Loucy (cell line): ENCODE data around the gene TMEFF1.

ENCODE experiments used
- H2AFZ ChIP-seq: fragments of 200-600 bp; sonication (generic); 2 replicates; pipeline ENCODE4 v1.6.0; 2016; ENCODE audit warnings: antibody characterized with exemption, mild to moderate bottlenecking, low read length, moderate library complexity
- H3F3A ChIP-seq: fragments of 200-600 bp; 2 replicates; pipeline ENCODE4 v1.6.0; 2016; ENCODE audit warnings: antibody characterized with exemption, low read depth, mild to moderate bottlenecking
- H3K27me3 ChIP-seq: fragments of 200-600 bp; sonication (generic); 2 replicates; pipeline ENCODE4 v1.6.1; 2014; ENCODE audit warnings: low read length, mild to moderate bottlenecking; ENCODE audit not compliant: insufficient read depth, poor library complexity, severe bottlenecking
- H3K36me3 ChIP-seq: fragments of 200-600 bp; sonication (generic); 2 replicates; pipeline ENCODE4 v1.6.1; 2016; ENCODE audit warnings: low read length; ENCODE audit not compliant: insufficient read depth
- H3K4me1 ChIP-seq: fragments of 200-600 bp; sonication (generic); 2 replicates; pipeline ENCODE4 v1.5.1; 2014; ENCODE audit warnings: low read length, mild to moderate bottlenecking; ENCODE audit not compliant: insufficient read depth, poor library complexity, severe bottlenecking
- H3K4me2 ChIP-seq: fragments of 200-600 bp; sonication (generic); 2 replicates; pipeline ENCODE4 v1.6.0; 2014; ENCODE audit warnings: antibody characterized with exemption, low read length, low read depth, mild to moderate bottlenecking; ENCODE audit not compliant: poor library complexity, severe bottlenecking
- H3K4me3 ChIP-seq: fragments of 200-600 bp; sonication (generic); 2 replicates; pipeline ENCODE4 v1.5.1; 2014; ENCODE audit warnings: low read length, mild to moderate bottlenecking, mixed read lengths; ENCODE audit not compliant: poor library complexity, severe bottlenecking
- H3K79me2 ChIP-seq: fragments of 200-600 bp; sonication (generic); 2 replicates; pipeline ENCODE4 v1.6.1; 2014; ENCODE audit warnings: low read length; ENCODE audit not compliant: insufficient read depth
- H3K9ac ChIP-seq: fragments of 200-600 bp; sonication (generic); 2 replicates; pipeline ENCODE4 v1.6.0; 2014; ENCODE audit warnings: mild to moderate bottlenecking, low read depth, low read length, moderate library complexity; ENCODE audit not compliant: poor library complexity, severe bottlenecking
- H3K9me2 ChIP-seq: fragments of 200-600 bp; sonication (generic); replicated peaks from 2 replicates; pipeline ENCODE4 v1.6.1; 2016; ENCODE audit warnings: low read depth, low read length, mixed read lengths
- H3K9me3 ChIP-seq: fragments of 200-600 bp; sonication (generic); 2 replicates; pipeline ENCODE4 v1.6.1; 2014; ENCODE audit warnings: mild to moderate bottlenecking, antibody characterized with exemption, low read length, low read depth; ENCODE audit not compliant: insufficient read depth
- H4K20me1 ChIP-seq: fragments of 200-600 bp; sonication (generic); 2 replicates; pipeline ENCODE4 v1.6.0; 2014; ENCODE audit warnings: antibody characterized with exemption, low read length, mild to moderate bottlenecking; ENCODE audit not compliant: insufficient read depth, poor library complexity, severe bottlenecking
- EZH2phosphoT487 ChIP-seq: fragments of 200-600 bp; IDR thresholded peaks from 2 replicates; pipeline ENCODE4 v1.6.1; 2018; ENCODE audit warnings: antibody characterized with exemption, mild to moderate bottlenecking, moderate library complexity, borderline replicate concordance
- TF ChIP-seq, protein P1 (sequence below): fragments of 200-600 bp; sonication (generic); conservative IDR thresholded peaks from 2 replicates; pipeline ENCODE4 v1.5.1; 2014; ENCODE audit warnings: mild to moderate bottlenecking, antibody characterized with exemption, low read length

TMEFF1 gene

DNA sequence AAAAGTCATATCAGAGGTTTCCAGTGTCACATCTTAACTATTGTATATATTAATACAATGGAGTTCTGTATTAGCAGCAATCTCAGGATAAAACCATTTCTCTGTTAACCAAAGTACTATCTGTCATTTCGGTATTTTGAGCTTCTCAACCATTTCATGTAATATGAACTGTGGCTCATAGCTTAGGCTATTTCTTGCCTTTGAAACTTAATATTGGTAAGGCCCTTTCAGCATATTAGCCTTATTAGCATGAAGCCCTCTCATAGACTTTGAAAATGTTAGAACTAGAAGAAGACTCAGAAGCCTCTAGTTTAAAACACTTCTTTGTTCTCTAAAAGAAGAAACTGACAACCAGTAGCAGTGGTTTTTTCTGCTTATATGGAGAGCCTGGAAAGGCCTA, 105.7 kb downstream of the TMEFF1 start:
- no peak overlapping the region for H3K9ac ChIP-seq
- peaks cover 6% of the 10 kb centered on the region; the same call in 1 of the 2 replicates for H3K36me3 ChIP-seq
- no peaks in the 10 kb centered on the region for H3K4me1 ChIP-seq
- H2AFZ ChIP-seq = no peak overlapping the region
- H3K9me3 ChIP-seq = no peaks in the 10 kb centered on the region
- H4K20me1 ChIP-seq = no peaks in the 10 kb centered on the region
- H3K27me3 ChIP-seq = no peaks in the 10 kb centered on the region
- no peaks in the 10 kb centered on the region for H3F3A ChIP-seq
- TF ChIP-seq, protein P1, sequence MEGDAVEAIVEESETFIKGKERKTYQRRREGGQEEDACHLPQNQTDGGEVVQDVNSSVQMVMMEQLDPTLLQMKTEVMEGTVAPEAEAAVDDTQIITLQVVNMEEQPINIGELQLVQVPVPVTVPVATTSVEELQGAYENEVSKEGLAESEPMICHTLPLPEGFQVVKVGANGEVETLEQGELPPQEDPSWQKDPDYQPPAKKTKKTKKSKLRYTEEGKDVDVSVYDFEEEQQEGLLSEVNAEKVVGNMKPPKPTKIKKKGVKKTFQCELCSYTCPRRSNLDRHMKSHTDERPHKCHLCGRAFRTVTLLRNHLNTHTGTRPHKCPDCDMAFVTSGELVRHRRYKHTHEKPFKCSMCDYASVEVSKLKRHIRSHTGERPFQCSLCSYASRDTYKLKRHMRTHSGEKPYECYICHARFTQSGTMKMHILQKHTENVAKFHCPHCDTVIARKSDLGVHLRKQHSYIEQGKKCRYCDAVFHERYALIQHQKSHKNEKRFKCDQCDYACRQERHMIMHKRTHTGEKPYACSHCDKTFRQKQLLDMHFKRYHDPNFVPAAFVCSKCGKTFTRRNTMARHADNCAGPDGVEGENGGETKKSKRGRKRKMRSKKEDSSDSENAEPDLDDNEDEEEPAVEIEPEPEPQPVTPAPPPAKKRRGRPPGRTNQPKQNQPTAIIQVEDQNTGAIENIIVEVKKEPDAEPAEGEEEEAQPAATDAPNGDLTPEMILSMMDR = no peak
- TF ChIP-seq EZH2phosphoT487 = no peak
- no peaks in the 10 kb centered on the region for H3K79me2 ChIP-seq
- H3K4me3 ChIP-seq = no peak overlapping the region
- no peak overlapping the region for H3K4me2 ChIP-seq
- H3K9me2 ChIP-seq = no peaks in the 10 kb centered on the region

DNA sequence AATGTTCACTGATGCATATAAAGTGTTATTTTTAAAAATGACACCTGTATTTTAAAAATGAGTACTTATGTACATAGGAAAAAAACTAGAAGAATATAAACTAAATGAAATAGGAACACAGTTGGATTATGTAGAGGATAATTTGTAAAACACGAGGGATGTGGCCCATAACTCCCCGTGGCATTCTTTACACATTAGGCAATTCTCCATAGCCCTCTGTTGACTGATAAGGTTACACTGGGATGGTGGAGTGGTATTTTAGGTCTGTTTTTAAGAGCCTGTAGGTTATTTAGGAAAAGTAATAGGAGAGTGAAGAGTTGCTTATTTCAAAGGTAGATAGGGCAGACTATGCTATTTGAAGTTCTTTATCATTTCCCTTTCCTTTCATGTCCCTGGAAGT, 106.7 kb downstream of the TMEFF1 start:
- Histone ChIP-seq H2AFZ (no peak overlapping the region), H3K4me2 (no peak overlapping the region), H3K9ac (no peak overlapping the region), H3F3A (no peaks in the 10 kb centered on the region), H3K9me3 (no peaks in the 10 kb centered on the region), H3K36me3 (peaks cover 6% of the 10 kb centered on the region; the same call in 1 of the 2 replicates), H3K27me3 (no peaks in the 10 kb centered on the region), H3K9me2 (no peaks in the 10 kb centered on the region), H3K4me1 (no peaks in the 10 kb centered on the region), H3K4me3 (no peak overlapping the region), H3K79me2 (no peaks in the 10 kb centered on the region), H4K20me1 (no peaks in the 10 kb centered on the region)
- TF ChIP-seq, protein P1 = no peak
- no peak for TF ChIP-seq EZH2phosphoT487

- H3K36me3 ChIP-seq = peaks cover 6% of the 10 kb centered on the region; the same call in 1 of the 2 replicates
- H3K27me3 ChIP-seq = no peaks in the 10 kb centered on the region
- no peak overlapping the region for H3K4me3 ChIP-seq
- TF ChIP-seq EZH2phosphoT487 = no peak
- TF ChIP-seq, protein P1 = no peak
- no peaks in the 10 kb centered on the region for H3K4me1 ChIP-seq
- no peaks in the 10 kb centered on the region for H3K79me2 ChIP-seq
- H3K9me2 ChIP-seq = no peaks in the 10 kb centered on the region
- H3K9ac ChIP-seq = no peak overlapping the region
- H3K9me3 ChIP-seq = no peaks in the 10 kb centered on the region
- no peaks in the 10 kb centered on the region for H3F3A ChIP-seq
- no peak overlapping the region for H2AFZ ChIP-seq
- H4K20me1 ChIP-seq = no peaks in the 10 kb centered on the region
- H3K4me2 ChIP-seq = no peak overlapping the region
Measured at GRCh38 chr9:100580257-100580656, 107.3 kb downstream of the TMEFF1 start.
